Loucy (cell line): ENCODE measurements around the gene BMF.

Source experiments
- EZH2phosphoT487 ChIP-seq: fragments of 200-600 bp; IDR thresholded peaks from 2 replicates; pipeline ENCODE4 v1.6.1; 2018; ENCODE audit warnings: antibody characterized with exemption, mild to moderate bottlenecking, moderate library complexity, borderline replicate concordance
- TF ChIP-seq, protein P1 (sequence below): fragments of 200-600 bp; sonication (generic); conservative IDR thresholded peaks from 2 replicates; pipeline ENCODE4 v1.5.1; 2014; ENCODE audit warnings: mild to moderate bottlenecking, antibody characterized with exemption, low read length

DNA sequence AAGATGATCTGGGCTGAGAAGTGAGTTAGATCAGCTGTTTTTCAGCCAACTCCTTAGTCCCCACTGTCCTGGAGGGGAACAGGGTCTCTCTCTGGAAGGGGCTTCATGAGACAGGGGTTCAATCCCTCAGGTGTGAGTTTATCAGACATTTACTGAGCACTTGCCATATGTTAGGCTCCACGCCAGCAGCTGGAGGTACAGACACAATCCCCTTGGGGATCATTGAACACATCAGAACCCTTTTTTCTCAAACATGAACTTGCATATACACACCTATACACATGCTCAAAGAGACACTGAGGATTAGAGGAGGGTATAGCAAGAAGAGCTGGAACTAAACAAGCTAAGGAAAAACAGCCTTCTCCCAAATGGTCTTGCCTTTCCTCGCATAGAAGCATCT, 5.5 kb upstream of the BMF start:
- TF ChIP-seq, protein P1, sequence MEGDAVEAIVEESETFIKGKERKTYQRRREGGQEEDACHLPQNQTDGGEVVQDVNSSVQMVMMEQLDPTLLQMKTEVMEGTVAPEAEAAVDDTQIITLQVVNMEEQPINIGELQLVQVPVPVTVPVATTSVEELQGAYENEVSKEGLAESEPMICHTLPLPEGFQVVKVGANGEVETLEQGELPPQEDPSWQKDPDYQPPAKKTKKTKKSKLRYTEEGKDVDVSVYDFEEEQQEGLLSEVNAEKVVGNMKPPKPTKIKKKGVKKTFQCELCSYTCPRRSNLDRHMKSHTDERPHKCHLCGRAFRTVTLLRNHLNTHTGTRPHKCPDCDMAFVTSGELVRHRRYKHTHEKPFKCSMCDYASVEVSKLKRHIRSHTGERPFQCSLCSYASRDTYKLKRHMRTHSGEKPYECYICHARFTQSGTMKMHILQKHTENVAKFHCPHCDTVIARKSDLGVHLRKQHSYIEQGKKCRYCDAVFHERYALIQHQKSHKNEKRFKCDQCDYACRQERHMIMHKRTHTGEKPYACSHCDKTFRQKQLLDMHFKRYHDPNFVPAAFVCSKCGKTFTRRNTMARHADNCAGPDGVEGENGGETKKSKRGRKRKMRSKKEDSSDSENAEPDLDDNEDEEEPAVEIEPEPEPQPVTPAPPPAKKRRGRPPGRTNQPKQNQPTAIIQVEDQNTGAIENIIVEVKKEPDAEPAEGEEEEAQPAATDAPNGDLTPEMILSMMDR: no peak
- TF ChIP-seq EZH2phosphoT487: no peak
